Astrocyte (in vitro differentiated cells and primary cell): Measurements from ENCODE around the gene ANKRD44. TPM values are rescaled to one million over a fixed set of nuclear protein-coding genes. Genes with fewer than 3 reads are reported as not detected.
A peak's percentile ranks its signal among the peaks of the same experiment; 100 is the strongest.

Experiments used
- DNase-seq: peaks from one replicate; pipeline ENCODE4 v3.0.0-alpha.2; 2010; ENCODE audit warnings: low read depth
- FAIRE-seq: peaks from 2 replicates; lab custom pipeline; 2011; peaks lifted over from hg19 to GRCh38; lab: Jason Lieb, UNC
- H2AFZ ChIP-seq: 2 replicates; pipeline ENCODE4 v1.6.0; 2012; ENCODE audit warnings: low read depth, low read length, inconsistent platforms
- H3K27ac ChIP-seq: 2 replicates; pipeline ENCODE4 v1.5.1; 2011; ENCODE audit warnings: low read depth, low read length, inconsistent platforms
- H3K27me3 ChIP-seq: 2 replicates; pipeline ENCODE4 v1.6.0; 2011; ENCODE audit warnings: low read length, inconsistent platforms; ENCODE audit not compliant: insufficient read depth
- H3K36me3 ChIP-seq: 2 replicates; pipeline ENCODE4 v1.5.1; 2011; ENCODE audit warnings: low read length, inconsistent platforms; ENCODE audit not compliant: insufficient read depth
- H3K4me1 ChIP-seq: 2 replicates; pipeline ENCODE4 v1.5.1; 2011; ENCODE audit warnings: low read length, inconsistent platforms; ENCODE audit not compliant: insufficient read depth
- H3K4me2 ChIP-seq: 2 replicates; pipeline ENCODE4 v1.6.0; 2012; ENCODE audit warnings: low read length, inconsistent platforms
- H3K4me3 ChIP-seq: 2 replicates; pipeline ENCODE4 v1.5.1; 2011; ENCODE audit warnings: low read depth, mild to moderate bottlenecking, low read length, inconsistent platforms; ENCODE audit not compliant: insufficient read depth
- H3K79me2 ChIP-seq: 2 replicates; pipeline ENCODE4 v1.6.0; 2012; ENCODE audit warnings: mild to moderate bottlenecking, low read length, inconsistent platforms; ENCODE audit not compliant: insufficient read depth
- H3K9ac ChIP-seq: 2 replicates; pipeline ENCODE4 v1.6.0; 2012; ENCODE audit warnings: mild to moderate bottlenecking, low read length, inconsistent platforms
- H3K9me3 ChIP-seq: 2 replicates; pipeline ENCODE4 v1.5.1; 2012; ENCODE audit warnings: low read depth, mild to moderate bottlenecking, low read length, inconsistent platforms; ENCODE audit not compliant: insufficient read depth
- H4K20me1 ChIP-seq: 2 replicates; pipeline ENCODE4 v1.6.0; 2012; ENCODE audit warnings: low read length, inconsistent platforms; ENCODE audit not compliant: insufficient read depth
- H3K27ac Mint-ChIP-seq: one replicate; pipeline ENCODE4 v1.8.0; 2021; ENCODE audit warnings: mild to moderate bottlenecking, mixed read lengths; ENCODE audit not compliant: unreplicated experiment
- H3K27me3 Mint-ChIP-seq: one replicate; pipeline ENCODE4 v1.8.0; 2021; ENCODE audit warnings: low read depth, mixed read lengths; ENCODE audit not compliant: unreplicated experiment
- H3K36me3 Mint-ChIP-seq: one replicate; pipeline ENCODE4 v1.8.0; 2021; ENCODE audit warnings: low read depth, mixed read lengths; ENCODE audit not compliant: unreplicated experiment
- H3K4me1 Mint-ChIP-seq: one replicate; pipeline ENCODE4 v1.8.0; 2021; ENCODE audit warnings: low read depth, mixed read lengths; ENCODE audit not compliant: unreplicated experiment
- H3K4me3 Mint-ChIP-seq: one replicate; pipeline ENCODE4 v1.8.0; 2021; ENCODE audit warnings: mild to moderate bottlenecking, moderate library complexity, mixed read lengths; ENCODE audit not compliant: unreplicated experiment
- H3K9me3 Mint-ChIP-seq: one replicate; pipeline ENCODE4 v1.8.0; 2021; ENCODE audit warnings: mild to moderate bottlenecking, mixed read lengths; ENCODE audit not compliant: unreplicated experiment
- EZH2 ChIP-seq: IDR thresholded peaks from 2 replicates; pipeline ENCODE4 v1.6.1; 2012; ENCODE audit warnings: mild to moderate bottlenecking, low read length, inconsistent platforms; ENCODE audit not compliant: insufficient read depth
- total RNA-seq: library from RNA; stranded (reverse); gene quantifications from 2 replicates; pipeline ENCODE4 v1.2.1, GENCODE V29; 2021
- TF ChIP-seq, protein P1 (sequence below): IDR thresholded peaks from 2 replicates; pipeline ENCODE4 v1.5.1; 2011; ENCODE audit warnings: low read depth, mild to moderate bottlenecking, inconsistent platforms, low read length, moderate library complexity; ENCODE audit not compliant: insufficient read depth

Gene ANKRD44
- total RNA-seq, 1 donor from 2014 or later = 7.2 TPM

DNA sequence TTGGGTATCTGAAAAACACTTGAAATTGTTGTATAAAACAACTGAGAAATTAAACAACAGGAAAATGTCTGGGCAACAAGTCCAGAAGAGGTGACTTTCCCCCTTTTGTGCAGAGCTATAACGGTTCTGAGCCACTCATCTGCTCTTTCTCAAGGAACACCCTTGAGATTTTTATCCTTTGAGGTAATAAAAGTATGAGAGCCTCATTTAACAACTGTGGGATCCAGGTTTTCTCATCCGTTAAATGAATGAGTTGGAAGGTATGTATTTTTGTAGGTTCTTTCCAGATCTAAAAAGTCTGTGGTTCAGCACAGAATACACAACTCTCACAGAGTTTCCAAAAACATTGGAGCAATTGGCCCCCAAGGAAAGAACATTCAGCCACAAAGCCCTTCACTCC lies 93.0 kb downstream of the ANKRD44 start:
- FAIRE-seq (no peak), DNase-seq (peak; percentile 54)
- peaks cover 9% of the 10 kb centered on the region for H3K4me1 ChIP-seq
- H3K4me3 ChIP-seq = no peak overlapping the region
- no peaks in the 10 kb centered on the region for H3K79me2 ChIP-seq
- no peak overlapping the region for H2AFZ ChIP-seq
- no peaks in the 10 kb centered on the region for H4K20me1 ChIP-seq
- H3K36me3 ChIP-seq = no peaks in the 10 kb centered on the region
- no peaks in the 10 kb centered on the region for H3K9me3 Mint-ChIP-seq
- H3K27ac Mint-ChIP-seq = no peak overlapping the region
- no peak overlapping the region for H3K4me3 Mint-ChIP-seq
- H3K9me3 ChIP-seq = no peaks in the 10 kb centered on the region
- no peaks in the 10 kb centered on the region for H3K36me3 Mint-ChIP-seq
- peaks cover 2% of the 10 kb centered on the region for H3K27me3 Mint-ChIP-seq
- H3K27ac ChIP-seq = no peak overlapping the region
- H3K4me2 ChIP-seq = no peak overlapping the region
- peaks cover 15% of the 10 kb centered on the region for H3K4me1 Mint-ChIP-seq
- no peaks in the 10 kb centered on the region for H3K27me3 ChIP-seq
- H3K9ac ChIP-seq = no peak overlapping the region
- TF ChIP-seq EZH2 = no peak
- TF ChIP-seq, protein P1, sequence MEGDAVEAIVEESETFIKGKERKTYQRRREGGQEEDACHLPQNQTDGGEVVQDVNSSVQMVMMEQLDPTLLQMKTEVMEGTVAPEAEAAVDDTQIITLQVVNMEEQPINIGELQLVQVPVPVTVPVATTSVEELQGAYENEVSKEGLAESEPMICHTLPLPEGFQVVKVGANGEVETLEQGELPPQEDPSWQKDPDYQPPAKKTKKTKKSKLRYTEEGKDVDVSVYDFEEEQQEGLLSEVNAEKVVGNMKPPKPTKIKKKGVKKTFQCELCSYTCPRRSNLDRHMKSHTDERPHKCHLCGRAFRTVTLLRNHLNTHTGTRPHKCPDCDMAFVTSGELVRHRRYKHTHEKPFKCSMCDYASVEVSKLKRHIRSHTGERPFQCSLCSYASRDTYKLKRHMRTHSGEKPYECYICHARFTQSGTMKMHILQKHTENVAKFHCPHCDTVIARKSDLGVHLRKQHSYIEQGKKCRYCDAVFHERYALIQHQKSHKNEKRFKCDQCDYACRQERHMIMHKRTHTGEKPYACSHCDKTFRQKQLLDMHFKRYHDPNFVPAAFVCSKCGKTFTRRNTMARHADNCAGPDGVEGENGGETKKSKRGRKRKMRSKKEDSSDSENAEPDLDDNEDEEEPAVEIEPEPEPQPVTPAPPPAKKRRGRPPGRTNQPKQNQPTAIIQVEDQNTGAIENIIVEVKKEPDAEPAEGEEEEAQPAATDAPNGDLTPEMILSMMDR = no peak

DNA sequence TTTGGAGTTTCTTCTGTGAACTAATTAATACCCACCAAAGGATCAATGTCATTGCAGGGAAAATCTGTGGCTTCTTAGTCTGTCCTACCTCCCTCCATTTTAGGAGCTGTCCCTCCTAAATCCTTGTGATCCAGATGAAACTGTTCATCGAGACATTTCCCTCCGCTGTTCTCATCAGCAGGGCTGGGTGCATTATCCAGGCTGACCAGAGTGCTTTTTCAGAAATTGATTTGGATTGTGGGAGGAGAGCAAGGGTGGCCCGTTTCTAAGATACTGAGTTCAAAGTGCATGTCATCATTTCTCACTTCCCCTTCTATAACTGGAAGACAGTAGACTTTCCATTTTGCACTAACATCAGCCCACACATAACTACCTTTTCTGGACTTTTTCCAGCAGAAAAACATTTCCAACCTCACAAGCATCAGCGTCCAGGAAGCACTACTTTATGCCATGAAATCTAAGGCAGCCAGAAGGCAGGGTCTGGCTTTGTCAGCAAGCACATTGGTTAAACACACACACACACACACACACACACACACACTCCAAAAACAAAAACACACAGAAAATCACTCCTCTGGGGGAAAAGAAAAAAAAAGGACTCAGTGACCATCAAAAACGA lies 94.1 kb downstream of the ANKRD44 start:
- Histone ChIP-seq H3K4me3 (no peak overlapping the region), H3K36me3 (no peaks in the 10 kb centered on the region), H3K4me2 (peak overlapping the region; percentile 60), H3K27ac (no peak overlapping the region), H3K9ac (no peak overlapping the region), H3K9me3 (no peaks in the 10 kb centered on the region), H3K27me3 (no peaks in the 10 kb centered on the region), H4K20me1 (no peaks in the 10 kb centered on the region), H2AFZ (no peak overlapping the region), H3K79me2 (no peaks in the 10 kb centered on the region), H3K4me1 (peaks cover 9% of the 10 kb centered on the region)
- H3K9me3 Mint-ChIP-seq = peaks cover 2% of the 10 kb centered on the region
- no peaks in the 10 kb centered on the region for H3K36me3 Mint-ChIP-seq
- H3K4me3 Mint-ChIP-seq = no peak overlapping the region
- no peak for FAIRE-seq
- peak; percentile 23 for DNase-seq
- no peak overlapping the region for H3K27ac Mint-ChIP-seq
- no peaks in the 10 kb centered on the region for H3K27me3 Mint-ChIP-seq
- TF ChIP-seq EZH2 = no peak
- TF ChIP-seq, protein P1 = no peak
- peaks cover 17% of the 10 kb centered on the region for H3K4me1 Mint-ChIP-seq

DNA sequence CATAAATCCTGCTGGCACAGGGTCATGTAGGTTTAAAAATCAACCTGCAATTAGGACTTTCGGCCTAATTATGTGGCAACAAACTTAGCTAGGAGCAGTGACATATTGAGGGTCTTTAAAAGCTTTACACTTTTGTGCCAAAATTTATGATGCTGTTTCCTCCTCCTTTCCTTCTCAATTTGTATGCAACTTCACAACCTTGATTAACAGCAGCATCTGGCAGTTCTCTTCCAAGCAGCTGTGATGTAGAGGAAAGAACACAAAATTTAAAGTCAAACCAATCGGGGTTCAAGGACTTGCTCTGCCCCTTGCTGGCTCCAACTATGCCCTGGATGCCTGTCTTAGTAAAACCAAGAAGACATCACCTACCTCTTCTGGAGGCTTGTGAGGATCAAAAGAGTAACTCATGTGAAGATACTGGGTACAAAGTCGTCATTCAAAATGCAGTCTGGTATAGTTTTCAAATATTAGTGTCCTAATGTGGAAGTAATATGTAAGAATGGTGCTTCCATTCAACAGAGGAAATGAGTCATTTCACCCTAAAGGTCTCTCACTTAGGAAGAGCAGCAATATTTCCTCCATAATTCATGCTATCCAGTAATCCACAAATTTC lies 94.7 kb downstream of the ANKRD44 start:
- no peak overlapping the region for H3K4me3 ChIP-seq
- no peaks in the 10 kb centered on the region for H3K27me3 ChIP-seq
- Mint-ChIP-seq H3K4me1 (peaks cover 17% of the 10 kb centered on the region), H3K36me3 (no peaks in the 10 kb centered on the region), H3K27me3 (no peaks in the 10 kb centered on the region), H3K27ac (no peak overlapping the region), H3K4me3 (no peak overlapping the region), H3K9me3 (peaks cover 3% of the 10 kb centered on the region)
- TF ChIP-seq EZH2 = no peak
- TF ChIP-seq, protein P1 = no peak
- FAIRE-seq (no peak), DNase-seq (peak; percentile 24)
- H3K79me2 ChIP-seq = no peaks in the 10 kb centered on the region
- no peak overlapping the region for H2AFZ ChIP-seq
- no peaks in the 10 kb centered on the region for H3K9me3 ChIP-seq
- no peak overlapping the region for H3K27ac ChIP-seq
- peaks cover 9% of the 10 kb centered on the region for H3K4me1 ChIP-seq
- H3K36me3 ChIP-seq = no peaks in the 10 kb centered on the region
- no peaks in the 10 kb centered on the region for H4K20me1 ChIP-seq
- peak overlapping the region; percentile 60 for H3K4me2 ChIP-seq
- no peak overlapping the region for H3K9ac ChIP-seq
